NCI-H1694 treated with DMSO at 0.1 percent for 48 hours (cell line): ENCODE data around the gene BLNK.
A peak's percentile ranks its signal among the peaks of the same experiment; 100 is the strongest.
"Not testable (repeated sequence)": the region's sequence is repeated elsewhere in the genome, so short reads cannot be mapped to it uniquely, and the experiment has no call there.

Experiments used
- DNase-seq: peaks from one replicate; lab custom pipeline; 2025; lab: John Stamatoyannopoulos, UW

The BLNK gene

GRCh38 chr10:96271016-96271815 is at the start of gene BLNK:
Gene BLNK (minus strand): TSS chr10:96271569. CDS start chr10:96271398, 171 bp downstream.
- no peak for DNase-seq

- DNase-seq = peak; percentile 22
These were observed 48.5 kb upstream of the BLNK start for GRCh38 chr10:96319754-96320474.

GRCh38 chr10:96317067-96317833 is 45.9 kb upstream of the BLNK start:
- DNase-seq = no peak

- DNase-seq = no peak
These were observed 42.0 kb upstream of the BLNK start for GRCh38 chr10:96313344-96313743.

- no peak for DNase-seq
These were observed 39.9 kb upstream of the BLNK start for GRCh38 chr10:96311180-96311715.

- DNase-seq = no peak
These were observed 38.9 kb upstream of the BLNK start for GRCh38 chr10:96310321-96310669.

- no peak for DNase-seq
These were observed 38.4 kb upstream of the BLNK start for GRCh38 chr10:96309628-96310320.

GRCh38 chr10:96308854-96309253 is 37.5 kb upstream of the BLNK start:
- not testable (repeated sequence) for DNase-seq

GRCh38 chr10:96306516-96306915 is 35.1 kb upstream of the BLNK start:
- peak; percentile 91 for DNase-seq

- DNase-seq = no peak
These were observed 33.6 kb upstream of the BLNK start for GRCh38 chr10:96305019-96305418.

GRCh38 chr10:96304230-96304629 is 32.9 kb upstream of the BLNK start, which contains the start of gene DNTT:
Gene DNTT (plus strand): TSS chr10:96304434. CDS start chr10:96304498, 64 bp downstream.
- DNase-seq = no peak

- no peak for DNase-seq
These were observed 30.2 kb upstream of the BLNK start for GRCh38 chr10:96301616-96302015.

GRCh38 chr10:96299383-96299782 is 28.0 kb upstream of the BLNK start:
- DNase-seq = no peak

- DNase-seq = no peak
These were observed 27.0 kb upstream of the BLNK start for GRCh38 chr10:96298362-96298761.

- DNase-seq = no peak
These were observed 26.1 kb upstream of the BLNK start for GRCh38 chr10:96297486-96297885.

GRCh38 chr10:96295475-96295874 is 24.1 kb upstream of the BLNK start:
- DNase-seq = no peak

- DNase-seq = peak; percentile 65
These were observed 21.9 kb upstream of the BLNK start for GRCh38 chr10:96292971-96293920.

- no peak for DNase-seq
These were observed 19.2 kb upstream of the BLNK start for GRCh38 chr10:96290368-96291133.

GRCh38 chr10:96289218-96289910 is 18.0 kb upstream of the BLNK start:
- no peak for DNase-seq
